CD4-positive, alpha-beta T cell (primary cell): Measurements from ENCODE around the gene ETV3L. TPM values are rescaled to one million over a fixed set of nuclear protein-coding genes. Genes with fewer than 3 reads are reported as not detected.

Source experiments
- ATAC-seq: fragments of 200-7000 bp; cut with Tn5 transposase; one replicate; pipeline ENCODE4 v1.10.0; 2022; ENCODE audit warnings: mild to moderate bottlenecking; ENCODE audit not compliant: poor library complexity
- CTCF ChIA-PET: fragments of 350-600 bp; sonication (Branson Sonifier 250); formaldehyde crosslinking; loops from one replicate; lab custom pipeline; 2021; ENCODE audit warnings: antibody characterized with exemption, inconsistent platforms; lab: Charles Lee
- POLR2A ChIA-PET: fragments of 350-600 bp; sonication (Branson Sonifier 250); formaldehyde crosslinking; loops from one replicate; lab custom pipeline; 2021; ENCODE audit warnings: antibody characterized with exemption, inconsistent platforms; lab: Charles Lee
- DNase-seq, 14 experiments: peaks; one replicate each; pipeline ENCODE4 v3.0.0-alpha.2; 2013 to 2020; ENCODE audit warnings: mixed read lengths in 2 of 14
- H3K27ac ChIP-seq, 2 donors: one replicate each; pipeline versions ENCODE4 v1.5.1 to v1.7.0; 2013; ENCODE audit warnings: low read length in 2 of 2, low read depth in 1 of 2, mild to moderate bottlenecking in 1 of 2
- H3K27me3 ChIP-seq, 2 experiments: 1 replicate in 1 of 2; 2 replicates in 1 of 2; pipeline versions ENCODE4 v1.6.1 to v1.7.0; 2013; ENCODE audit warnings: low read length in 2 of 2, control low read depth in 1 of 2, mild to moderate bottlenecking in 1 of 2, moderate library complexity in 1 of 2; ENCODE audit not compliant: insufficient read depth in 2 of 2, control insufficient read depth in 1 of 2
- H3K36me3 ChIP-seq: one replicate; pipeline ENCODE4 v1.6.1; 2013; ENCODE audit warnings: low read length, control low read depth; ENCODE audit not compliant: insufficient read depth
- H3K4me1 ChIP-seq: one replicate; pipeline ENCODE4 v1.6.1; 2013; ENCODE audit warnings: low read length, control low read depth; ENCODE audit not compliant: insufficient read depth
- H3K4me3 ChIP-seq: one replicate; pipeline ENCODE4 v1.5.1; 2013; ENCODE audit warnings: mild to moderate bottlenecking, low read length, moderate library complexity
- H3K9me3 ChIP-seq, 2 experiments: 1 replicate in 1 of 2; 2 replicates in 1 of 2; pipeline versions ENCODE4 v1.6.1 to v1.7.0; 2013; ENCODE audit warnings: low read length in 2 of 2, mild to moderate bottlenecking in 2 of 2, control low read depth in 1 of 2, moderate library complexity in 1 of 2; ENCODE audit not compliant: control insufficient read depth in 1 of 2, insufficient read depth in 1 of 2
- H3K27ac Mint-ChIP-seq: one replicate; pipeline ENCODE4 v1.8.0; 2020; ENCODE audit warnings: mixed read lengths
- H3K27me3 Mint-ChIP-seq: one replicate; pipeline ENCODE4 v1.8.0; 2021; ENCODE audit warnings: mixed read lengths
- H3K36me3 Mint-ChIP-seq: one replicate; pipeline ENCODE4 v1.8.0; 2021; ENCODE audit warnings: low read depth, mixed read lengths
- H3K4me1 Mint-ChIP-seq: one replicate; pipeline ENCODE4 v1.8.0; 2021; ENCODE audit warnings: low read depth, mixed read lengths
- H3K4me3 Mint-ChIP-seq: one replicate; pipeline ENCODE4 v1.8.0; 2020; ENCODE audit warnings: mild to moderate bottlenecking, mixed read lengths
- H3K9me3 Mint-ChIP-seq: one replicate; pipeline ENCODE4 v1.8.0; 2020; ENCODE audit warnings: mixed read lengths
- intact Hi-C, 2 experiments: fragments of 100-400 bp; cut with DNase I in 1 of 2; cut with micrococcal nuclease in 1 of 2; formaldehyde crosslinking; loops; one replicate each; pipeline versions ENCODE4 v1.15.1 to v1.9.0; 2023 to 2025; cut with DNase I, micrococcal nuclease
- total RNA-seq, 174 experiments: library from RNA in 2 of 174; stranded (reverse) in 2 of 174; gene quantifications; one replicate each; pipeline ENCODE4 v1.2.3 and lab custom pipeline; 2021 to 2026
- TF ChIP-seq, protein P1 (sequence below): fragments of 200-600 bp; IDR thresholded peaks from one replicate; pipeline ENCODE4 v1.8.0; 2022; ENCODE audit warnings: antibody characterized with exemption, mild to moderate bottlenecking

The ETV3L gene
- total RNA-seq, 2 experiments from 2014 or later = not detected

DNA sequence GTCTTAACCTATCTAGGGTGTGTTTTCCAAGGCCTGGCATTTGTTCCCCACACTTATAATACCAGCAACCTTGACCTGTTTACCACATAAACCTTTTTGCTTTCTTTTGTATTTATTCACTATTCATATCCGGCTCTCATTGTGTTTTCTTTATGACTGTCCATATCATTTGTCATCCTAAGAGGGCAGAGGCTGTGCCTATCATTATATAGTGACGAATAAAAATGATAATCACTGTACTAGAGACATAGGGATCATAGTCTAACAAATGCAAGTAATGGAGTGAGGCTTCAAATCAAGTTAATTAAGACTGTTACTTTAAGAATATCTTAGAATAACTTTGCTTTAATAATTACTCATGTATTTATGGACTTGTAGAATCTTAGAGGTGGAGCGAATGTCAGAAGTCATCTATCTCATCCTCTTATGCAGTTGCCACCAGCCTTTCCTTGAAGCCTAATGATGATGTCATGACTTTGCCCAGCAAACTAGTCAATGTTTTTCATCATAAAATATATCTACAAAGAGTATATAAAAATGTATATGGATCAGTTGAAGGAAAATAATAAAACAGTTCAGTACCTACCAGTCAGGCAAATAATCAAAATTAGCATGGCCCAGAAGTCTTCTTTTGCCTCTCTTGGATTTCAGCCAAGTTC lies 43.3 kb upstream of the ETV3L start:
- Mint-ChIP-seq H3K27me3 (no peaks in the 10 kb centered on the region), H3K4me1 (peaks cover 15% of the 10 kb centered on the region), H3K4me3 (no peak overlapping the region), H3K36me3 (no peaks in the 10 kb centered on the region), H3K27ac (no peak overlapping the region), H3K9me3 (no peaks in the 10 kb centered on the region)
- intact Hi-C loops = no loop called here
- DNase-seq (no peak), ATAC-seq (no peak)
- H3K36me3 ChIP-seq = no peaks in the 10 kb centered on the region
- H3K9me3 ChIP-seq = no peaks in the 10 kb centered on the region
- H3K4me3 ChIP-seq = no peak overlapping the region
- H3K4me1 ChIP-seq = peaks cover 9% of the 10 kb centered on the region
- CTCF ChIA-PET = interaction anchor here (1.8 to 2.3 kb wide), 2 partner anchors 13 to 53 kb away, joined by 8 read pairs; no protein-coding TSS in a partner anchor
- no peak overlapping the region for H3K27ac ChIP-seq
- no peaks in the 10 kb centered on the region for H3K27me3 ChIP-seq
- POLR2A ChIA-PET = no interaction called here
- TF ChIP-seq, protein P1, sequence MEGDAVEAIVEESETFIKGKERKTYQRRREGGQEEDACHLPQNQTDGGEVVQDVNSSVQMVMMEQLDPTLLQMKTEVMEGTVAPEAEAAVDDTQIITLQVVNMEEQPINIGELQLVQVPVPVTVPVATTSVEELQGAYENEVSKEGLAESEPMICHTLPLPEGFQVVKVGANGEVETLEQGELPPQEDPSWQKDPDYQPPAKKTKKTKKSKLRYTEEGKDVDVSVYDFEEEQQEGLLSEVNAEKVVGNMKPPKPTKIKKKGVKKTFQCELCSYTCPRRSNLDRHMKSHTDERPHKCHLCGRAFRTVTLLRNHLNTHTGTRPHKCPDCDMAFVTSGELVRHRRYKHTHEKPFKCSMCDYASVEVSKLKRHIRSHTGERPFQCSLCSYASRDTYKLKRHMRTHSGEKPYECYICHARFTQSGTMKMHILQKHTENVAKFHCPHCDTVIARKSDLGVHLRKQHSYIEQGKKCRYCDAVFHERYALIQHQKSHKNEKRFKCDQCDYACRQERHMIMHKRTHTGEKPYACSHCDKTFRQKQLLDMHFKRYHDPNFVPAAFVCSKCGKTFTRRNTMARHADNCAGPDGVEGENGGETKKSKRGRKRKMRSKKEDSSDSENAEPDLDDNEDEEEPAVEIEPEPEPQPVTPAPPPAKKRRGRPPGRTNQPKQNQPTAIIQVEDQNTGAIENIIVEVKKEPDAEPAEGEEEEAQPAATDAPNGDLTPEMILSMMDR = no peak

DNA sequence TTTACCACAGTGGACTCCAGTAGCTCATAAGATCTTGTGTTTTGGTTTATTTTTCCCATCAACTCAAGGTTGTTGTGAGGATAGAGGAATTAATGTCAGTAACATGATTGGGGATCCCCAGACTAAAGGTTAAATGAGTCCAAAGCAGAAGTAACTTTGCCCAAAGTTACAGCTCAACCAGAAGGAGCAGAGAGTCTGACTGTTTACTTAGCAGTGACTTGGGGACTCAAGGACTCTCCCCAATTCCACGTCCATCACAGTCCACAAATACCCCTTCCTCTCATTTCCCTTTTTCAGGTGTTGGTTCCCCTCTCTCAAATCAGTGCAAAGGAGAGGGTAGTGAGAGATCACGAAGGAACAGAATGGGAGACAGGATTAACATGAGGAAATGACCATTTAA lies 42.6 kb upstream of the ETV3L start:
- ChIA-PET CTCF (interaction anchor here (1.8 to 2.3 kb wide), 2 partner anchors 14 to 52 kb away, joined by 8 read pairs; no protein-coding TSS in a partner anchor), POLR2A (no interaction called here)
- TF ChIP-seq, protein P1 = no peak
- Mint-ChIP-seq H3K4me1 (peaks cover 22% of the 10 kb centered on the region), H3K27ac (no peak overlapping the region), H3K4me3 (no peak overlapping the region), H3K36me3 (peaks cover 7% of the 10 kb centered on the region), H3K9me3 (no peaks in the 10 kb centered on the region), H3K27me3 (no peaks in the 10 kb centered on the region)
- no peak overlapping the region for H3K4me3 ChIP-seq
- ATAC-seq (no peak), DNase-seq (peak in 1 of 14 experiments; percentile 33)
- H3K36me3 ChIP-seq = no peaks in the 10 kb centered on the region
- H3K27me3 ChIP-seq = no peaks in the 10 kb centered on the region
- no peaks in the 10 kb centered on the region for H3K9me3 ChIP-seq
- intact Hi-C loops = no loop called here
- H3K4me1 ChIP-seq = peaks cover 16% of the 10 kb centered on the region
- H3K27ac ChIP-seq = no peak overlapping the region

DNA sequence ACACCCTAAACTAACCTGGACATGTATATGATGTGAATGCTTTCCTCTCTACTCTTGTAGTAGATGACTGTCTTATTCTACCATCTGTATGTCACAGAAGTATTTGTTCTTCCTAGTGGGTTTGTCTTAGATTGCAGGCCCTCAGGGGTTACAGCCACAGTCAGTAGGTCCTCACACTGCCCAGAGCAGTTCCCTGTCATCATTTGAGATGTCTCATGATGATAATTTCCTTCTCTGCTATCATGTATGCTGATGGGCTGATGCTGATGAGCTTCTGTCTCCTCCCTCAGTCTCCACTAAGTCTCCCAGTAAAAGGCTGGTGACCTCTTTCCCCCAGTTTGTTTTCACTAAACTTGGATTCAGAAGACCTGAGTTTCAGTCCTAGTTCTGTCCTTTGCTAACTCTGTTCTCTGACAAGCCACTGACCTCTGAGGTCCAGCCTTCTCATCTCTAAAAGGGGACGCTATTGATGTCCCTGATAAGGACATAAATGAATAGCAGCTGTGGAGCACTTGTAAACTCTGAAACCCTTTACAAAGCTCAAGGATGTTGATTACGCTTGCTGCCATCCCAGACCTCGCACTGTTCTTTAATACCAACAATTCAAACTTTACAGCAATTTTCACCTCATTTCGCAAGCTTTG lies 41.7 kb upstream of the ETV3L start:
- no peak for ATAC-seq
- ChIA-PET CTCF (interaction anchor here (1.8 kb wide), 1 partner anchor 51 kb away, joined by 8 read pairs; no protein-coding TSS in a partner anchor), POLR2A (no interaction called here)
- Mint-ChIP-seq H3K9me3 (no peaks in the 10 kb centered on the region), H3K36me3 (peaks cover 13% of the 10 kb centered on the region), H3K27me3 (no peaks in the 10 kb centered on the region), H3K4me1 (peaks cover 31% of the 10 kb centered on the region), H3K27ac (peak overlapping the region; percentile 90), H3K4me3 (no peak overlapping the region)
- TF ChIP-seq, protein P1 = no peak
- H3K4me3 ChIP-seq = no peak overlapping the region
- H3K36me3 ChIP-seq = no peaks in the 10 kb centered on the region
- no peaks in the 10 kb centered on the region for H3K9me3 ChIP-seq
- no peak overlapping the region for H3K27ac ChIP-seq
- intact Hi-C loops = no loop called here
- peaks cover 25% of the 10 kb centered on the region for H3K4me1 ChIP-seq
- H3K27me3 ChIP-seq = no peaks in the 10 kb centered on the region
- no peak for DNase-seq
